ENCODE data around the gene AOC1.
"Not testable (repeated sequence)": the region's sequence is repeated elsewhere in the genome, so short reads cannot be mapped to it uniquely, and the experiment has no call there.

Gene AOC1

GRCh38 chr7:150898475-150899011 is 46.2 kb downstream of the AOC1 start:
- peak; percentile 46 for DNase-seq

- no peak for DNase-seq
Measured at GRCh38 chr7:150900675-150901074, 48.4 kb downstream of the AOC1 start.

GRCh38 chr7:150901160-150902035 is 49.1 kb downstream of the AOC1 start:
- DNase-seq = no peak

- no peak for DNase-seq
Measured at GRCh38 chr7:150902078-150903033, 50.0 kb downstream of the AOC1 start.

- DNase-seq = no peak
Measured at GRCh38 chr7:150903606-150904005, 51.3 kb downstream of the AOC1 start.

GRCh38 chr7:150904011-150904909 is 51.9 kb downstream of the AOC1 start:
- DNase-seq = no peak

- no peak for DNase-seq
Measured at GRCh38 chr7:150908173-150908572, 55.9 kb downstream of the AOC1 start.

GRCh38 chr7:150909200-150909995 is 57.1 kb downstream of the AOC1 start:
- DNase-seq = no peak

- not testable (repeated sequence) for DNase-seq
Measured at GRCh38 chr7:150910305-150910995, 58.1 kb downstream of the AOC1 start.

GRCh38 chr7:150910996-150911422 is 58.7 kb downstream of the AOC1 start:
- no peak for DNase-seq
